DND-41 (cell line): Measurements from ENCODE around the gene NRSN1.

ENCODE experiments used
- CTCF ChIP-seq: IDR thresholded peaks from 2 replicates; pipeline ENCODE4 v1.5.1; 2012; ENCODE audit warnings: borderline replicate concordance, low read length, moderate library complexity, mild to moderate bottlenecking; ENCODE audit not compliant: poor library complexity, severe bottlenecking; ENCODE audit errors: extremely low read depth
- EZH2 ChIP-seq: IDR thresholded peaks from 3 replicates; pipeline ENCODE4 v1.6.1; 2012; ENCODE audit warnings: borderline replicate concordance, low read depth, mild to moderate bottlenecking, moderate library complexity, low read length, inconsistent platforms; ENCODE audit not compliant: severe bottlenecking

GRCh38 chr6:24148154-24148570 lies 22.1 kb downstream of the NRSN1 start:
- TF ChIP-seq EZH2 (no peak), CTCF (no peak)
